IgD-negative memory B cell (primary cell): ENCODE data around the gene SLC8A1. TPM values are rescaled to one million over a fixed set of nuclear protein-coding genes. Genes with fewer than 3 reads are reported as not detected.

Experiments used
- H3K27ac Mint-ChIP-seq, 3 donors: one replicate each; pipeline ENCODE4 v1.8.0; 2020 to 2022; ENCODE audit warnings: mild to moderate bottlenecking in 3 of 3, mixed read lengths in 3 of 3, moderate library complexity in 1 of 3
- H3K27me3 Mint-ChIP-seq: one replicate; pipeline ENCODE4 v1.8.0; 2021; ENCODE audit warnings: mixed read lengths
- H3K36me3 Mint-ChIP-seq: one replicate; pipeline ENCODE4 v1.8.0; 2020; ENCODE audit warnings: mild to moderate bottlenecking, mixed read lengths
- H3K4me1 Mint-ChIP-seq, 3 donors: one replicate each; pipeline ENCODE4 v1.8.0; 2020 to 2022; ENCODE audit warnings: mixed read lengths in 3 of 3, mild to moderate bottlenecking in 1 of 3
- H3K4me3 Mint-ChIP-seq, 4 donors: one replicate each; pipeline ENCODE4 v1.8.0; 2020 to 2022; ENCODE audit warnings: mild to moderate bottlenecking in 4 of 4, mixed read lengths in 4 of 4, moderate library complexity in 3 of 4
- H3K9me3 Mint-ChIP-seq, 3 donors: one replicate each; pipeline ENCODE4 v1.8.0; 2020 to 2021; ENCODE audit warnings: mixed read lengths in 3 of 3, mild to moderate bottlenecking in 1 of 3
- polyA plus RNA-seq: library from polyadenylated mRNA; unstranded; fragments of 300-500 nt; fragmentation: Illumina TruSeq; gene quantifications from one replicate; pipeline ENCODE4 v1.2.3, GENCODE V29; 2021

The SLC8A1 gene
- polyA plus RNA-seq = not detected

DNA sequence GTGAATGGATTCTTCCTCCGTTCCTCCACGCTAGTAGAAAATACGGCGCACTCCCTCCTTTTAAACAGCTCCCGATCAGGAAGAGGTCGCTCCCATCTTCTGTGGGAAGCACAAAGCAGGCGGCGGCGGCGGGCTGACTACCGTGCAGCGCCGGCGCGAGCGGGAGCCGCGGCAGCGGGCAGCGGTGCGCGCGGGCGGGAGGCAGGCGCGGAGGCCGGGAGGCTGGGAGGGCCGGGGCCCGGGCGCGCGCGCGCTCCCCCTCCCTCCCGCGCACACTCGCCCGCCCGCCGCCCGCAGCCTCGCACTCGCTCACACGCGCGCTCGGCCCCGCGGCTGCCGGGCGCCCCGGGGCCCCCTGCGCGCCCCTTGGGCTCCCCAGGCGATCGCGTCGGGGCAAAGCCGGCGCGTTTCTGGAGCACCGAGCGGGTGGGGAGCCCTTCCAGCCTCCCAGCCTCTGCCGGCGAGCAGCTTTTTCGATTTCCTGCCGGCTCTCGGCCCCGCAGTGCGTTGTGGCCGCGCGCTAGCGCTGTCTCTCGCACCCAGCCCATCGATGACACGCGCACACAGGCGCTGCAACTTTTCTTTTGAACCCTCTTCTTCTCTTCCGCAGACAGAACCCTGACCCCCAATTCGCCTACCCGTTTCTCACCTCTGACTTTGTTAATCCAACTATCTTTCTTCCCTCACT is at the start of gene SLC8A1:
Gene SLC8A1, minus strand, starts transcription at position 173 of the 688 bp plus-strand sequence.
- peak within 1 kb of the TSS in 1 of 3 donors; percentile 84 for H3K27ac Mint-ChIP-seq
- peaks cover 8 to 17% (median 12%) of the 10 kb centered on the region in 3 donors for H3K4me1 Mint-ChIP-seq
- peaks cover 23% of the 10 kb centered on the region for H3K27me3 Mint-ChIP-seq
- H3K9me3 Mint-ChIP-seq = no peaks in the 10 kb centered on the region
- H3K36me3 Mint-ChIP-seq = no peaks in the 10 kb centered on the region
- peak within 1 kb of the TSS; percentile 61 to 89 (median 82) for H3K4me3 Mint-ChIP-seq

- Mint-ChIP-seq H3K9me3 (peaks cover 0 to 2% (median 0%) of the 10 kb centered on the region in 3 donors), H3K36me3 (no peaks in the 10 kb centered on the region), H3K27me3 (no peaks in the 10 kb centered on the region), H3K27ac (no peak overlapping the region), H3K4me3 (no peak overlapping the region), H3K4me1 (no peaks in the 10 kb centered on the region)
These were observed 47.5 kb upstream of the SLC8A1 start for GRCh38 chr2:40499437-40499836.

DNA sequence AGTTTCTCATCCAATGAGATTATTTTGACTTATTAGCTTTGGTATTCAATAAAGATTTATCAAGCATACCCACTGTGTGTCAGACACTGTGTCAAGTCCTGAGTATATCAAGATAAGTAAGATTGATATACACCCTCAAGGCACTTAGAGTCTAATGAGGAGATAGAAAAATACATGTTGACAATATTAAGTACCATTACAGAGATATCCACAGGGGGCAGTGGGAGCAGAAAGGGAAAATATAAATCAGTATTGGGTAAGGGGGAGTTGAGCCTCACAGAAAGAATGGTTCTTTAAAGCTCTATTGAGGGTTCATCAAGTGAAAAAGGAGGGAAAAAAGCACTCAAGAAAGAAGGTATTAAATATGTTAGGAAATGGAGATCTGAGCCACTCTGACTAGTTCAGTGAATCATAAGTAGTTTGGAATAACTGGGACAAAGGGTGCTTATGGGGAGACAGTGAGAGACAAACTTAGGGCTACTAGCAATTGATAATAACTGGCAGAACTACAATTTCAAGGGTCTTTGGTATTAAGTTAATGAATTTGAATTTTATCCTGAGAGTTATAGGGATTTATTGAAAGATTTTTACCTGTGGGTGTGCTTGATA is 45.5 kb upstream of the SLC8A1 start:
- Mint-ChIP-seq H3K4me3 (no peak overlapping the region), H3K36me3 (no peaks in the 10 kb centered on the region), H3K27me3 (no peaks in the 10 kb centered on the region), H3K4me1 (no peaks in the 10 kb centered on the region), H3K9me3 (peaks cover 0 to 4% (median 0%) of the 10 kb centered on the region in 3 donors), H3K27ac (no peak overlapping the region)

DNA sequence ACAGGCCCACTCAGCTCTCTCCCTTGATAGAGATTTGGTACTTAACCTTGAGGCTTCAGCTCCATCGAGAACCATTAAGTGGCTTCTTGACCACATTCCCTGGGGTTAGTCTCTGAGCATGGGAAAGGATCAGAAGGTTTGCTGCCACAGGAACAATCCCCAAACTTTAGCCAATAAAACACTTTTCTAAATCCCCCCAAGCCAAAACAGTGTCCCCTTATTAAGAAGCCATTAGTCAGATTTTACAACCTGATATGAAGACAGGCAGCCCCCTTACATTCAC is 37.7 kb upstream of the SLC8A1 start:
- H3K27ac Mint-ChIP-seq = no peak overlapping the region
- no peaks in the 10 kb centered on the region for H3K27me3 Mint-ChIP-seq
- H3K4me1 Mint-ChIP-seq = peaks cover 0 to 13% (median 4%) of the 10 kb centered on the region in 3 donors
- H3K36me3 Mint-ChIP-seq = no peaks in the 10 kb centered on the region
- peak overlapping the region in 1 of 4 donors; percentile 3 for H3K4me3 Mint-ChIP-seq
- peaks cover 0 to 4% (median 0%) of the 10 kb centered on the region in 3 donors for H3K9me3 Mint-ChIP-seq

- H3K27me3 Mint-ChIP-seq = no peaks in the 10 kb centered on the region
- no peaks in the 10 kb centered on the region for H3K36me3 Mint-ChIP-seq
- H3K27ac Mint-ChIP-seq = no peak overlapping the region
- H3K4me1 Mint-ChIP-seq = peaks cover 0 to 13% (median 4%) of the 10 kb centered on the region in 3 donors
- H3K9me3 Mint-ChIP-seq = peaks cover 0 to 4% (median 0%) of the 10 kb centered on the region in 3 donors
- H3K4me3 Mint-ChIP-seq = peak overlapping the region in 3 of 4 donors; percentile 11 to 57 (median 44)
These were observed 37.2 kb upstream of the SLC8A1 start for GRCh38 chr2:40488927-40489677.

GRCh38 chr2:40488101-40488601 is 36.3 kb upstream of the SLC8A1 start:
- Mint-ChIP-seq H3K4me3 (no peak overlapping the region), H3K36me3 (no peaks in the 10 kb centered on the region), H3K4me1 (peaks cover 0 to 13% (median 4%) of the 10 kb centered on the region in 3 donors), H3K9me3 (peaks cover 0 to 3% (median 0%) of the 10 kb centered on the region in 3 donors), H3K27ac (no peak overlapping the region), H3K27me3 (no peaks in the 10 kb centered on the region)

- peaks cover 0 to 13% (median 4%) of the 10 kb centered on the region in 3 donors for H3K4me1 Mint-ChIP-seq
- peaks cover 0 to 3% (median 0%) of the 10 kb centered on the region in 3 donors for H3K9me3 Mint-ChIP-seq
- H3K27ac Mint-ChIP-seq = no peak overlapping the region
- H3K36me3 Mint-ChIP-seq = no peaks in the 10 kb centered on the region
- no peaks in the 10 kb centered on the region for H3K27me3 Mint-ChIP-seq
- no peak overlapping the region for H3K4me3 Mint-ChIP-seq
These were observed 35.7 kb upstream of the SLC8A1 start for GRCh38 chr2:40487602-40488001.

DNA sequence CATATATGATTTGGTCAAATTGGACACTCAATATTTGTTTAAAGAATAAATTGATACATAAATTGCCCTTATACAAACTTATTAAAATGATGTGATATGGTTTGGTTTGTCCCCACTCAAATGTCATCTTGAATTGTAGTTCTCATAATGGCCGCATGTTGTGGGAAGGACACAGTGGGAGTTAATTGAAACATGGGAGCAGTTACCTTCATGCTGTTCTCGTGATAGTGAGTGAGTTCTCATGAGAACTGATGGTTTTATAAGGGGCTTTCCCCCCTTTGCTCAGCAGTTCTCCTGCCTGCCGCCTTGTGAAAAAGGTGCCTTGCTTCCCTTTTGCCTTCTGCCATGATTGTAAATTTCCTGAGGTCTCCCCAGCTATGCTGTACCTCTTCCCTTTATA is 34.0 kb upstream of the SLC8A1 start:
- no peaks in the 10 kb centered on the region for H3K27me3 Mint-ChIP-seq
- peaks cover 1% of the 10 kb centered on the region for H3K36me3 Mint-ChIP-seq
- peaks cover 0 to 13% (median 4%) of the 10 kb centered on the region in 3 donors for H3K4me1 Mint-ChIP-seq
- H3K27ac Mint-ChIP-seq = no peak overlapping the region
- no peak overlapping the region for H3K4me3 Mint-ChIP-seq
- H3K9me3 Mint-ChIP-seq = peaks cover 0 to 3% (median 0%) of the 10 kb centered on the region in 3 donors

DNA sequence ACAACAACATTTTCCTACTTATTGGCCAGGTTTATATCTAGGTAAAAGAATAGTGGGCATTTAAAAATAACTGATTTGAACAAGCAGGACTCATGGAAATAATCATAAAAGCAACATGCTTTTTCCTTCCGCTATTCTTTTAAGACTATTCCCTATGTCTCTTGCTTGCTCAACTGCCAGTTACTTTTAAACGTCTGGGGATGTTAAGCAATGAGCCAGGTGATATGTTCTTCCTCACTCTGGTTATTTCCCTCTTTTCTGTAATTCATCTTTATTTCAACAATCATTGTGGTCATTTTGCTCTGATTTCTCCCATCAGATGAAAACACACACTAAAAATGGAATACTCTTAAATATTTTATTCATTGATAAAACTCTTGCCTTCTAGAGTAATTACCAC is 33.4 kb upstream of the SLC8A1 start:
- no peak overlapping the region for H3K4me3 Mint-ChIP-seq
- no peak overlapping the region for H3K27ac Mint-ChIP-seq
- peaks cover 0 to 3% (median 0%) of the 10 kb centered on the region in 3 donors for H3K9me3 Mint-ChIP-seq
- H3K4me1 Mint-ChIP-seq = peaks cover 0 to 13% (median 4%) of the 10 kb centered on the region in 3 donors
- H3K36me3 Mint-ChIP-seq = peaks cover 1% of the 10 kb centered on the region
- no peaks in the 10 kb centered on the region for H3K27me3 Mint-ChIP-seq

GRCh38 chr2:40483549-40484243 is 31.8 kb upstream of the SLC8A1 start:
- Mint-ChIP-seq H3K27me3 (no peaks in the 10 kb centered on the region), H3K4me1 (peaks cover 0 to 1% (median 0%) of the 10 kb centered on the region in 3 donors), H3K9me3 (peaks cover 0 to 3% (median 0%) of the 10 kb centered on the region in 3 donors), H3K36me3 (peaks cover 1% of the 10 kb centered on the region), H3K27ac (no peak overlapping the region), H3K4me3 (no peak overlapping the region)

- Mint-ChIP-seq H3K4me3 (no peak overlapping the region), H3K36me3 (peaks cover 1% of the 10 kb centered on the region), H3K27me3 (no peaks in the 10 kb centered on the region), H3K4me1 (no peaks in the 10 kb centered on the region), H3K27ac (no peak overlapping the region), H3K9me3 (peaks cover 0 to 3% (median 0%) of the 10 kb centered on the region in 3 donors)
These were observed 28.7 kb upstream of the SLC8A1 start for GRCh38 chr2:40480596-40480995.

GRCh38 chr2:40480073-40480472 is 28.2 kb upstream of the SLC8A1 start:
- H3K27me3 Mint-ChIP-seq = no peaks in the 10 kb centered on the region
- H3K4me3 Mint-ChIP-seq = no peak overlapping the region
- no peaks in the 10 kb centered on the region for H3K4me1 Mint-ChIP-seq
- no peak overlapping the region for H3K27ac Mint-ChIP-seq
- H3K9me3 Mint-ChIP-seq = peaks cover 0 to 3% (median 0%) of the 10 kb centered on the region in 3 donors
- H3K36me3 Mint-ChIP-seq = peaks cover 1% of the 10 kb centered on the region

- no peak overlapping the region for H3K4me3 Mint-ChIP-seq
- H3K36me3 Mint-ChIP-seq = no peaks in the 10 kb centered on the region
- no peaks in the 10 kb centered on the region for H3K27me3 Mint-ChIP-seq
- no peak overlapping the region for H3K27ac Mint-ChIP-seq
- no peaks in the 10 kb centered on the region for H3K9me3 Mint-ChIP-seq
- H3K4me1 Mint-ChIP-seq = no peaks in the 10 kb centered on the region
These were observed 25.5 kb upstream of the SLC8A1 start for GRCh38 chr2:40477361-40477760.

DNA sequence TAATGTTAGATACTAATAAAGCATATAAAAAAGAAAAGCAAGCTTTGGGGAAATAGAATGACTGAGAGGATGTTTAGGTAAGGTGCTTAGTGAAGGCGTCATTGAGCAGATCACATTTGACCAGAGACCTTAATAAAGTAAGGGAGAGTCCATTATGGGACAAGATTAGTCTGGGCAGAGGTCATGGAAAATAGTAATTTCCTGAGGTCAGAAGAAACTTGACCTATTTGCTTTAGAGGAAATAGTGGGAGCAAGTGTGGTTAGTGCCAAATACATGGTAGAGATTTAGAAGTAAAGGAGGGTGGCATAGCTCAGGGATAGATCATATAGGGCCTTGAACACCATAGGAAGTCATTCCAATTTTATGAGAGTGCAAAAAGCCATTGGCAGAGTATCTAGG is 24.5 kb upstream of the SLC8A1 start:
- H3K9me3 Mint-ChIP-seq = no peaks in the 10 kb centered on the region
- H3K4me1 Mint-ChIP-seq = no peaks in the 10 kb centered on the region
- no peak overlapping the region for H3K4me3 Mint-ChIP-seq
- H3K27ac Mint-ChIP-seq = no peak overlapping the region
- no peaks in the 10 kb centered on the region for H3K36me3 Mint-ChIP-seq
- no peaks in the 10 kb centered on the region for H3K27me3 Mint-ChIP-seq

DNA sequence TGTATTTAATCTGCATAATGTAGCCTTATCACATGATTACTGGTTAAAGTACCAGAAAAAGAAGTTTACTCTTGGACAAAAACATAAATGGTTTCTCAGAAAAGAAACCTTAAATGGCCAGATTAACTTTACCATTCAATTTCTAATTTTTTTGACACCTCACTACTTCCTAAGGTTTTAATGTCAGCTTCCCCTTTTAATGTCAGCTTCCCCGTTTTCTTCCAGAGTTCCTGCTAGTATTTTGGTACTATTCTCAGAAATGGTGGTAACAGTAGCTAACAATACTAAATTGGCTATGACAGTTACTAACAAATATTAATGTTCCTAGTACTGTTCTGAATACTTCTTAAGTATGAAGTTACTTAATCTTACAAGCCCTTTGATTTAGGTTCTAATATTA is 22.4 kb upstream of the SLC8A1 start:
- no peaks in the 10 kb centered on the region for H3K27me3 Mint-ChIP-seq
- peaks cover 0 to 3% (median 0%) of the 10 kb centered on the region in 3 donors for H3K4me1 Mint-ChIP-seq
- H3K4me3 Mint-ChIP-seq = no peak overlapping the region
- no peaks in the 10 kb centered on the region for H3K9me3 Mint-ChIP-seq
- H3K36me3 Mint-ChIP-seq = no peaks in the 10 kb centered on the region
- H3K27ac Mint-ChIP-seq = no peak overlapping the region
